ENCODE data around the gene KIF1B. TPM values are rescaled to one million over a fixed set of nuclear protein-coding genes. Genes with fewer than 3 reads are reported as not detected.

The KIF1B gene
- total RNA-seq, 1 experiment from 2014 or later: 57.7 TPM

DNA sequence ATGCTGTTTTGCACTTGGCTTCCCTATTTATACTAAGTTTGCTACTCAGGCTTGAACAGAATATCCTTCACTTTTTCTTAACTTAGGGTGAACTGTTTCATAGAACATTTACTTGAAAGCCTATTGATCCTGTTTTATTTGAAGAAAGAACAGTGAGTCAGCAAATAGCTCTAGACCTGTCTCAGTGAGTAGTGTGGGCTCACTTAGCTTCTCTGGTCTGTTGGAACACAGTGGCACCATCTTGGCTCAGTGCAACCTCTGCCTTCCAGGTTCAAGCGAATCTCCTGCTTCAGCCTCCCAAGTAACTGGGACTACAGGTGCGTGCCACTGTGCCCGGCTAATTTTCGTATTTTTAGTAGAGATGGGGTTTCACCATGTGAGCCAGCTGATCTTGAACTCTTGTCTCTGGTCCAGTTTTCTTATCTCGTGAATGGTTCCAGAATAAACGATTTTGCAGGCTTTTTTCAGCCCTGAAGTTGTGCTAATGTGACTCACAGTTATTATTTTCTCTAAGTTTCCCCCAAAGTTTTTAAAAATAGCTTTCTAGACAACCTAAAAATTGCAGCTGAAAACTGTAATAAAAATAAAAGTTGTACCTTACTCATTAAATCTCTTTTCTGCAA lies 76.8 kb downstream of the KIF1B start:
- H3K4me3 Mint-ChIP-seq: no peak overlapping the region

More for the DNA sequence above, 76.8 kb downstream of the KIF1B start:
- H3K27ac ChIP-seq (ENCODE audit: insufficient read length, low read depth, low read length): no peak overlapping the region
- no peaks in the 10 kb centered on the region for H3K79me2 ChIP-seq (ENCODE audit: insufficient read depth, low read length)
- H2BK20ac ChIP-seq (ENCODE audit: low read depth, low read length, poor library complexity, severe bottlenecking): no peak overlapping the region
- no peak overlapping the region for H2BK120ac ChIP-seq (ENCODE audit: low read depth, low read length, poor library complexity, severe bottlenecking)
- H3K9me3 Mint-ChIP-seq: no peaks in the 10 kb centered on the region
- H3K56ac ChIP-seq (ENCODE audit: insufficient read length, low read depth, low read length): no peak overlapping the region
- H3K4me2 ChIP-seq (ENCODE audit: insufficient read depth, insufficient read length, low read length): no peak overlapping the region
- no peaks in the 10 kb centered on the region for H4K20me1 ChIP-seq (ENCODE audit: control insufficient read depth, insufficient read depth, insufficient read length)
- H3K79me1 ChIP-seq (ENCODE audit: insufficient read depth, low read depth, low read length, poor library complexity, severe bottlenecking): no peaks in the 10 kb centered on the region
- peak overlapping the region in 1 of 3 experiments; percentile 85; a peak in 1 of 7 replicates for H3K27ac Mint-ChIP-seq
- no peak overlapping the region for H2AK5ac ChIP-seq (ENCODE audit: insufficient read length, low read length)
- H3K14ac ChIP-seq (ENCODE audit: insufficient read depth, low read length): no peak overlapping the region
- TF ChIP-seq, protein P1, sequence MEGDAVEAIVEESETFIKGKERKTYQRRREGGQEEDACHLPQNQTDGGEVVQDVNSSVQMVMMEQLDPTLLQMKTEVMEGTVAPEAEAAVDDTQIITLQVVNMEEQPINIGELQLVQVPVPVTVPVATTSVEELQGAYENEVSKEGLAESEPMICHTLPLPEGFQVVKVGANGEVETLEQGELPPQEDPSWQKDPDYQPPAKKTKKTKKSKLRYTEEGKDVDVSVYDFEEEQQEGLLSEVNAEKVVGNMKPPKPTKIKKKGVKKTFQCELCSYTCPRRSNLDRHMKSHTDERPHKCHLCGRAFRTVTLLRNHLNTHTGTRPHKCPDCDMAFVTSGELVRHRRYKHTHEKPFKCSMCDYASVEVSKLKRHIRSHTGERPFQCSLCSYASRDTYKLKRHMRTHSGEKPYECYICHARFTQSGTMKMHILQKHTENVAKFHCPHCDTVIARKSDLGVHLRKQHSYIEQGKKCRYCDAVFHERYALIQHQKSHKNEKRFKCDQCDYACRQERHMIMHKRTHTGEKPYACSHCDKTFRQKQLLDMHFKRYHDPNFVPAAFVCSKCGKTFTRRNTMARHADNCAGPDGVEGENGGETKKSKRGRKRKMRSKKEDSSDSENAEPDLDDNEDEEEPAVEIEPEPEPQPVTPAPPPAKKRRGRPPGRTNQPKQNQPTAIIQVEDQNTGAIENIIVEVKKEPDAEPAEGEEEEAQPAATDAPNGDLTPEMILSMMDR (conservative IDR thresholded peaks at IDR 0.05): no peak
- H3T11ph ChIP-seq (ENCODE audit: low read length): no peak overlapping the region
- no CpG with 5 or more reads among the region's 6 CpGs for WGBS (ENCODE audit: extremely low coverage, insufficient read length, low lambda C conversion rate)
- no peaks in the 10 kb centered on the region for H3K23me2 ChIP-seq (ENCODE audit: insufficient read length, low read depth, low read length, poor library complexity, severe bottlenecking)
- no peaks in the 10 kb centered on the region for H3K4me1 Mint-ChIP-seq
- H3K23ac ChIP-seq (ENCODE audit: insufficient read length, low read depth, low read length): no peak overlapping the region
- H2BK15ac ChIP-seq (ENCODE audit: low read depth, low read length): no peak overlapping the region
- no peak overlapping the region for H3K18ac ChIP-seq (ENCODE audit: insufficient read length, low read depth, low read length)
- no peak overlapping the region for H4K8ac ChIP-seq (replicated peaks; ENCODE audit: insufficient read length, low read depth, low read length)
- H3K4me1 ChIP-seq (ENCODE audit: insufficient read depth, low read length): no peaks in the 10 kb centered on the region
- no peak overlapping the region for H4K91ac ChIP-seq (ENCODE audit: insufficient read length, low read depth, low read length)
- no peak overlapping the region for H2AFZ ChIP-seq (ENCODE audit: low read length)
- peaks cover 5 to 42% (median 40%) of the 10 kb centered on the region in 3 experiments; a peak in 5 of 7 replicates for H3K36me3 Mint-ChIP-seq (ENCODE audit: insufficient read depth in 1 of 3, low read depth in 3 of 3)
- DNase-seq: no peak
- H3K27me3 Mint-ChIP-seq (ENCODE audit: low read depth): no peaks in the 10 kb centered on the region
- H3K9me3 ChIP-seq (ENCODE audit: control insufficient read depth, low read depth, low read length): no peaks in the 10 kb centered on the region
- H3K27me3 ChIP-seq (ENCODE audit: insufficient read depth, low read length): no peaks in the 10 kb centered on the region
- H3K4ac ChIP-seq (ENCODE audit: low read depth, low read length): no peak overlapping the region
- no peak overlapping the region for H2BK12ac ChIP-seq (ENCODE audit: insufficient read length, low read depth, low read length)
- no peak overlapping the region for H2BK5ac ChIP-seq (ENCODE audit: insufficient read length, low read length)
- H4K5ac ChIP-seq (ENCODE audit: insufficient read length, low read depth, low read length): no peak overlapping the region
- H3K9ac ChIP-seq (ENCODE audit: extremely low read depth, insufficient read length, low read length): no peak overlapping the region
